GM12874 (cell line): ENCODE data around the gene VRK3.

Experiments
- CTCF ChIP-seq: IDR thresholded peaks from 2 replicates; pipeline ENCODE4 v1.5.1; 2011; ENCODE audit warnings: low read depth, mild to moderate bottlenecking, control low read depth, low read length, moderate library complexity; ENCODE audit not compliant: insufficient read depth

VRK3 gene

GRCh38 chr19:50025022-50025793, at the start of gene VRK3:
TSS of gene VRK3 (minus strand) at chr19:50025372. CDS start at chr19:50016162, 9,210 bp downstream.
- TF ChIP-seq CTCF, result no peak

GRCh38 chr19:50067575-50067974, 42.4 kb upstream of the VRK3 start:
- TF ChIP-seq CTCF, result no peak

DNA sequence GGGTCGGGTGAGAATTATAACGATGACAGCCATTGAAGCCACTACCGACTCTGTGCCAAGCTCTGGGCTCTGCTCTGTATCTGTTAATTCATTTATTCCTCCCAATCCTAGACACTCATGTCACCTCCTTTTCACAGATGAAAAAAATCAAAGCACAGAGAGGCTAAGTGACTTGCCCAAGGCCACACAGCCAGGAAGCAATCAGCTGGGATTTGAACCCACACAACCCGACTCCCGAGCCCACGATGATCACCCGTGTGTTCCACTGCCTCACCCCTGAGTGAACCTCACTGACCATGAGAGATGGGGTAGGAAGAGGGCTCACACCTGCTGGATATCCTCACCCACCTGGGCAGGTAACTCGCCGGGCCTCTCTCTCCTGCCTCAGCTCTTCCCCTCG, 40.8 kb upstream of the VRK3 start:
- TF ChIP-seq CTCF, result no peak

DNA sequence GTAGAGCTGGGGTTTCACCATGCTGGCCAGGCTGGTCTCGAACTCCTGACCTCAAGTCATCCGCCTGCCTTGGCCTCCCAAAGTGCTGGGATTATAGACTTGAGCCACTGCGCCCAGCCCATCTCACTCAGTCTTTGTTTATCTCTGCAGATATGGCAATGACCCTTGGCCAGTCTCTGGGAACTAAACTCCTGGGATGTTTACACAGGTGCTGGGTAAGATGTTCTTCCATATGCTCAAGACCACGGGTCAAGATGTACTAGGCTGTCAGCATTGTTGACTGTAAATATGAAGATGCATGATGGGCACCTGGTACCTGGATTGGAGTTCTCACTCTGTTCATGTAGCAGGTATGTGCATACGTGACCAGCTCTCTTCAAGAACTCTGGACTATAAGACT, 36.5 kb upstream of the VRK3 start:
- no peak for TF ChIP-seq CTCF

- TF ChIP-seq CTCF, result no peak
Measured at GRCh38 chr19:50060107-50060506, 34.9 kb upstream of the VRK3 start.

DNA sequence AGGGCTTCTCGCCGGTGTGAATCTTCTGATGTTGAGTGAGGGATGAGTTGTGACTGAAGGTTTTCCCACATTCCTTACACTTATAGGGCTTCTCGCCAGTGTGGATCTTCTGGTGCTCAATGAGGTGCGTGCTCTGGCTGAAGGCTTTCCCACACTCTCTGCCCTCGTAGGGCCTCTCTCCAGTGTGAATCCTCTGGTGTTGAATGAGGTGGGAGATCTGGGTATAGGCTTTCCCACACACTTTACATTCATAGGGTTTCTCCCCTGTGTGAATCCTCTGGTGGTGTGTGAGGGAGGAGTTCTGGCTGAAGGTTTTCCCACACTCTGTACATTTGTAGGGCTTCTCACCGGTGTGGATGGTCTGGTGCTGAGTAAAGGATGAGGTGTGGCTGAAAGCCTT, 33.9 kb upstream of the VRK3 start:
- no peak for TF ChIP-seq CTCF

DNA sequence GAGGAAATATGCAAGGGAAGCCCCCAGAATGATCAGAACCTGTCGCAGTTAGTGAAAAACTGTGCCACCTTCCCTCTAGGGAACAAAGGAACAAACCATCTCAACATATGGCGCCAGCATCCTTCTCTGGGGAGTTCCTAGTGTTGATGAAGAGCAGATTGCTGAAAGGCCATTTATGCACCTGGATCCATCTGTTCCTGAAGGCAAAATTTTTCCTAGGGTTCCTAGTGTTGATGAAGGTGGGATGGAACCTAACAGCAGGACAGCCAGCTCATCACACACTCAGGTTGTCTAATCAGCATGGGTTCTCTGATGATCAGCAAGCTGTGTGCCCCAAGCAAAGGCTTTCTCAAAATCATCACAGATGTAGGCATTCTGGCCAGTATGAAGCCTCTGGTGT, 33.3 kb upstream of the VRK3 start:
- no peak for TF ChIP-seq CTCF
